H1 (cell line): ENCODE results near the gene TEAD2. TPM values are rescaled to one million over a fixed set of nuclear protein-coding genes. Genes with fewer than 3 reads are reported as not detected.

Source experiments
- BRCA1 ChIP-seq: IDR thresholded peaks from 2 replicates; pipeline ENCODE4 v1.6.1; 2012; ENCODE audit warnings: low read depth, low read length, improper control_type of control experiment
- CHD7 ChIP-seq: fragments of 300-600 bp; sonication (generic); IDR thresholded peaks from 2 replicates; pipeline ENCODE4 v1.7.1; 2012; ENCODE audit warnings: low read length, moderate library complexity, mild to moderate bottlenecking, inconsistent platforms; ENCODE audit not compliant: insufficient replicate concordance
- CREB1 ChIP-seq: IDR thresholded peaks from 2 replicates; pipeline ENCODE4 v1.6.1; 2012; ENCODE audit warnings: inconsistent platforms
- E2F6 ChIP-seq: IDR thresholded peaks from 2 replicates; pipeline ENCODE4 v1.6.1; 2012; ENCODE audit warnings: inconsistent platforms
- JUND ChIP-seq: IDR thresholded peaks from 2 replicates; pipeline ENCODE4 v1.6.1; 2011; ENCODE audit warnings: mild to moderate bottlenecking, improper control_type of control experiment, low read length
- POLR2A ChIP-seq, 2 experiments: IDR thresholded peaks; 1 replicate in 1 of 2; 2 replicates in 1 of 2; pipeline ENCODE4 v1.6.1; 2011; ENCODE audit warnings: low read depth in 2 of 2, low read length in 2 of 2, mild to moderate bottlenecking in 2 of 2; ENCODE audit errors: control extremely low read depth in 1 of 2
- SP1 ChIP-seq: IDR thresholded peaks from 2 replicates; pipeline ENCODE4 v1.6.1; 2011; ENCODE audit warnings: low read depth, low read length
- SP4 ChIP-seq: IDR thresholded peaks from 2 replicates; pipeline ENCODE4 v1.6.1; 2012; ENCODE audit warnings: low read length, inconsistent platforms
- SUZ12 ChIP-seq: fragments of 200-600 bp; sonication (generic); IDR thresholded peaks from 2 replicates; pipeline ENCODE4 v1.6.1; 2012; ENCODE audit warnings: mild to moderate bottlenecking, inconsistent platforms, low read length, moderate library complexity, mixed read lengths
- TAF7 ChIP-seq: optimal IDR thresholded peaks from 2 replicates; pipeline ENCODE3; 2011; ENCODE audit warnings: low read depth, mild to moderate bottlenecking, inconsistent platforms, low read length, moderate library complexity, borderline replicate concordance
- TCF12 ChIP-seq: IDR thresholded peaks from 2 replicates; pipeline ENCODE4 v1.6.1; 2011; ENCODE audit warnings: low read depth, mild to moderate bottlenecking, low read length
- polyA plus RNA-seq, 7 experiments: library from polyadenylated mRNA; depleted of rRNA in 3 of 7; stranded (reverse) in 5 of 7; unstranded in 2 of 7; fragments of >200 nt in 5 of 7; fragments of 200-250 nt in 2 of 7; gene quantifications; 1 replicate in 5 of 7; 2 replicates in 1 of 7; 4 replicates in 1 of 7; pipeline versions ENCODE4 v1.2.1 to v1.2.3, GENCODE V29; 2011 to 2013; ENCODE audit warnings: missing spikeins in 2 of 7, mixed read lengths in 2 of 7
- total RNA-seq: library from RNA; stranded (reverse); fragmentation: NEBNext Ultra II Directional; extraction: Animal tissue kit (Norgen Biotek cat#: 25700); gene quantifications from 2 replicates; pipeline ENCODE4 v1.2.1, GENCODE V29; 2021

The TEAD2 gene
- total and polyA plus RNA-seq, 2 of the 8 experiments (the other 6 are each of a cell fraction or from before 2014, with no cell fraction given), result 87.6 to 146 TPM

- no peak for TF ChIP-seq CHD7
- TF ChIP-seq TAF7, result no peak
- peak; percentile 90 for TF ChIP-seq SP4
- TF ChIP-seq CREB1, result peak; percentile 74
- TF ChIP-seq BRCA1, result no peak
- 0 out of 2 replicates have a peak, but pooled peaks have one; percentile 35 for TF ChIP-seq JUND
- TF ChIP-seq SUZ12, result no peak
- peak in 1 of 2 experiments; percentile 29; a peak in 1 of 3 replicates for TF ChIP-seq POLR2A (IDR thresholded peaks at IDR 0.05; ENCODE audit: control extremely low read depth in 1 of 2, low read depth in 2 of 2, low read length in 2 of 2)
- TF ChIP-seq SP1, result peak; percentile 84
- TF ChIP-seq TCF12, result no peak
- peak; percentile 41; the same call in 1 of the 2 replicates for TF ChIP-seq E2F6
Measured at GRCh38 chr19:49363268-49364082, 1.3 kb upstream of the TEAD2 start, which contains the start of gene DKKL1 (continued).
